Breast epithelium (tissue), 3 donors: Measurements from ENCODE around the gene CRYGS.

Source experiments
- CTCF ChIP-seq, 3 donors: fragments of 450-650 bp; IDR thresholded peaks; one replicate each; pipeline ENCODE4 v1.5.1; 2016 to 2017; ENCODE audit warnings: antibody characterized with exemption in 3 of 3, mild to moderate bottlenecking in 3 of 3, moderate library complexity in 3 of 3
- POLR2A ChIP-seq: fragments of 450-650 bp; IDR thresholded peaks from one replicate; pipeline ENCODE4 v1.6.1; 2016; ENCODE audit warnings: antibody characterized with exemption, mild to moderate bottlenecking, moderate library complexity

- TF ChIP-seq CTCF (IDR thresholded peaks at IDR 0.05) (no peak), POLR2A (no peak)
Observed at GRCh38 chr3:186530415-186530814, 13.8 kb downstream of the CRYGS start.
